IPS-18c (cell line): ENCODE data around the gene EWSR1.
"Not testable (repeated sequence)": the region's sequence is repeated elsewhere in the genome, so short reads cannot be mapped to it uniquely, and the experiment has no call there.

Experiments
- H3K4me3 ChIP-seq: 2 replicates; pipeline ENCODE4 v1.7.0; 2013; ENCODE audit warnings: low read depth, mild to moderate bottlenecking, low read length, moderate library complexity; ENCODE audit not compliant: insufficient read depth
- H3K9me3 ChIP-seq: one replicate; pipeline ENCODE4 v1.6.1; 2013; ENCODE audit warnings: mild to moderate bottlenecking, low read length, moderate library complexity; ENCODE audit not compliant: control insufficient read depth, insufficient read depth

EWSR1 gene

DNA sequence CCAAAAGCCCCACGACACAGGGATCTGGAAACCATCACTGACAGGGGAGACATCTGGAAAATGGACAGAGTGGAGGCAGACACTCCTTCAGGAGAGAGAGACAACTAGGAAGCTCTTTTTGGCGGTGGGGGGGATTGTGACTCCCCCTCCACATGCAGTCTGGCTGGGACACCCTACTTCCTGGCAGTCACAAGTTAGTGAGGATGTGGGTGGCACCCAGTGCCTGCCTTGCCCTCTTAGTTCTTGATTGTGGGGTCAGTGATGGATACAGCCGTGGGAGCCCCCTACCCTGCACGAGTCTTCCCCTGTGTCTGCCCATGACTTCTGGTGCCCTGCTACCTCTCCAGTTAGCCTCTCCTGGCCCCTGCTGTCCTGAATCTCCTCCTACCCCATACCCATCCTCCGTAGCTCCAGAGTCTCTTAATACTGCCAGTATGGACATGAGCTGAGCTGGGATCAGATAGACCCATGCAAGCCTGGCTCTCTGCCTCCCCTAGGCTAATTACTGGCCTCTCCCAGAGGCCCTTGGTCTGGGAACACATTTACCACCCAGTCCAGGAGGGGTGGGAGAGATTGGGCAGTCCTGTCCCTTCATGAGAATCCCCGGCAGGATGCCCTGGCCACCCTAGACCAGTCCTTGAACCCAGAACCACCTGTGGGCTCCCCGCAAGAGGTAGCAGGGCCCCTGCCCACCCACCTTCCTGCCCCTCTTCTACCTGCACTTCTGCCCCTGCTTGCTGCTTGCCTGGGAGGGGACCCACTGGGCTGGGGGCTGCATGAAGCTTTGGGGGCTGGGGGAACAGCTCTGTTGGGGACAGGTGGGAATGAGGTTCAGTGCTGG is 23.1 kb upstream of the EWSR1 start:
- Histone ChIP-seq H3K9me3 (peaks cover 2% of the 10 kb centered on the region), H3K4me3 (no peak overlapping the region)

DNA sequence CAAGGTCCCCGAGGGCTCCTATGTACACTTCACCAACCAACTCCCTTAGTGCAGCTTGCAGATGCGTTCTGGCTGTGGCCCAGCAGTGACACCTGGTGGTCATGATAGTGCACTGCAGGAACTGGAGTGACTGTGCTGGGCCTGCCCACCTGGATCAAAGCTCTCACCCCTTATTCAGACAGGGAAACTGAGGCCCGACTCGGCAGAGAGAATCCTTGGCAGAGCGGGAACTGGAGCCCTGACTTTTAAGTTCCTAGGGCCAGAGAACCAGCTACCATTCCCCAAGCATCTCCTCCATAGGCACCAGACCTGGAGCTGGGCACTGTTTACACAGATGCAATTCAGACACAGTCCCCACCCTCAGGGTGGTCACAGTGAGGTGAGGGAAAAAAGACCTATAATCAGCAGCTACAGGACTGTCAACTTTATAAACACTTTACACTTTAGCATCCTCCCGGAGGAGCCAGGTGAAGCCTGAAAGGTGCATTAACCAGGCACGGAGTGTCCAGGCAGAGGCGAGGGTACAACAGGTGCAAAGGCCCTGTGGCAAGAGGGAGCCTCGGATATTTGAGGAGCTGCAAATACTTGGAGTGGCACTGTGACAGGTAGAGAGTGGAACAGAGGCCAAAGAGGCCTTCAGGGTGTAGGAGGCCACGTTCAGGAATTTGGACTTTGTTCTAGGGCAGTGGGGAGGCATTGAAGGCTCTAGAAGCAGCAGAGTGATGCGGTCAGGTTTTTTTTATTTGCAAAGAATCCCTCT is 22.3 kb upstream of the EWSR1 start:
- no peak overlapping the region for H3K4me3 ChIP-seq
- peaks cover 2% of the 10 kb centered on the region for H3K9me3 ChIP-seq

DNA sequence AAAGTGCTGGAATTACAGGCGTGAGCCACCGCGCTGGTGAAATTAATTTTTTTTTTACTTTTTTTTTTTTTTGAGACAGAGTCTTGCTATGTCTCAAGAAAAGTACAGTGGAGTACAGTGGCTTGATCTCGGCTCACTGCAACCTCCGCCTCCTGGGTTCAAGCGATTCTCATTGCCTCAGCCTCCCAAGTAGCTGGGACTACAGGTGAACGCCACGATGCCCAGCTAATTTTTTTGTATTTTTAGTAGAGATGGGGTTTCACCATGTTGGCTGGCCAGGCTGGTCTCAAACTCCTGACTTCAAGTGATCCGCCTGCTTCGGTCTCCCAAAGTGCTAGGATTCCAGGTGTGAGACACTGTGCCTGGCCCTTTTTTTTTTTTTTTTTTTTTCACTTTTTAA is 20.2 kb upstream of the EWSR1 start:
- not testable (repeated sequence) for H3K4me3 ChIP-seq, H3K9me3 ChIP-seq

DNA sequence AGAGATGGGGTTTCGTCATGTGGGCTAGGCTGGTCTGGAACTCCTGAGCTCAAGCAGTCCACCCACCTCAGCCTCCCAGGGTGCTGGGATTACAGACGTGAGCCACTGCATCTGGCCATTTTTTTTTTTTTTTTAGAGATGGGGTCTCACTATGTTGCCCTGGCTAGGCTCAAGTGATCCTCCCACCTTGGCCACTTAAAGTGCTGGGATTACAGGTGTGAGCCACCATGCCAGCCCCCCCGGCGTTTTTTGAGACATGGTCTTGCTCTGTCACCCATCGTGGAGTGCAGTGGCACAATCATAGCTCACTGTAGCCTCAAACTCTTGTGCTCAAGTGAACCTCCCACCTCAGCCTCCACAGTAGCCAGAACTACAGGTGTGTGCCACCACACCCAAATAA is 16.8 kb upstream of the EWSR1 start:
- Histone ChIP-seq H3K4me3 (no peak overlapping the region), H3K9me3 (peaks cover 2% of the 10 kb centered on the region)

DNA sequence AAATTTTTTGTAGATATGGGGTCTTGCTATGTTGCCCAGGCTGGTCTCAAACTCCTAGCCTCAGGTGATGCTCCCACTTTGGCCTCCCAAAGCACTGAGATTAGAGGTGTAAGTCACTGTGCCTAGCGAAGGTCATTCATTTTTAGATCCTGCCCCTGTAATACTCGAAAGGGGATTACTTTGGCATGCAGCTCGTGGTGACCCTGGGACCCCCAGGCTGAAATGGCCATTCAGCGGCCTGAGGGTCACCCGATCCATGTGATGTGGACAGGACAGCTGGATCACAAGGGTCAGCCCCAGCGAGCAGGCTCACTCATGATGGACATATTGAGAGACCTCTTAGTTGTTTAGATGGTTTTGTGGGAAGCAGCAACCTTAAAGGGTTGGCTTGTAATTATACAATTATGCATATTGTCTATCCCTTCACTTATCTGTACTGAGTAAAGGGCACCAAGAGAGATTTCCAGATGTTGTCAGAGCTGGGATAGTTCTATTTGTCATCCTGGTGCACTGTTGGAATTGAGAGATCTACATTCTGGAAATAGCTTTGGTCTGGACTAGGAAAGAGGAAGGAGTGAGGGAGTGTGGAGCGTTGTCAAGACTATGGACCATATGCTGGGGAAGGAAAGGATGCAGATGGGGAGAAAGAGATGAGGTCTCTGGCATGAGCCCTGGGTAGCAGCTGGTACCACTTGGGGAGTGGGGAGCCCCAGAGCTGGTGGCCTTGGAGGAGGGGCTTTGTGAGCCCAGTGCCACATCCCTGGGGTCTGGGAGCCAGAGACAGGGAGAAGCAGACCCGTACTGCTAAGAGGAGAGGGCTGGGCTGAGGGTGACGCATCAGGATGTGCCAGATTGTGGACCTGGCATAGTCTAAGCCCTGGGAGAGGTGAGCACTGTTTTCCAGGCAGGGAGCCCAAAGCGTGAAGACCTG is 15.8 kb upstream of the EWSR1 start:
- Histone ChIP-seq H3K4me3 (no peak overlapping the region), H3K9me3 (peaks cover 2% of the 10 kb centered on the region)

DNA sequence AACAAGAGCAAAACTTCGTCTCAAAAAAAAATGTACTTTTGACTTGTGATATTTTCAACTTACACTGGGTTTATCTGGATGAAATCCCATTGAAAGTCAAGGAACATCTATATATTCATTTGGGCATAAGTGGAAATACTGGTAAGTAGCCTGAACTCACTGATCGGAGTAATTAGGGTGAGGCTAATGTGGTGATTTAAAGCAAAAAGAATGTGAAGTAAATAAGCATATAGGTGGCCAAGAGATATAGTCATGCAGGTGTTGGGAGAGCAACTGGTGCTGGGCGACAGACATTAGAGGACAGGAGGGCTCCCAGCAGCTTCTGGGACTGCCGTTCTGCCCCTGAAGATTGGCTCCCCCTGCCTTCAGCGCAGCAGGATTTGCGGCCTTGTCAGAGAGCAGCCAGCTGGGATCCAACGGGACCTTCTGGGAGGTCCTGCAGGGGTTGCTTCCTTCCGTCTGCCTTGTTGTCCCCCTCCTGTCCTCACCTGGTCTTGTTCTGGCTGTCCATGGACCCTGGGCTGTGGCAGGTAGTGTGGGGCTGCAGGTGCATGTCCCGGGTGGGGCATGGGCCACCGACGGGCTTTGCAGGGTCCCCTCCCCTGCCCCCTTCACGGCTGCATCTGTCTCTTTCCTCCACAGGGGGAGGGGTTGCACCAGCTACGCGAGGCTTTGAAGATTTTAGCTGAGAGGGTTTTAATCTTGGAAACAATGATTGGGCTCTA is 14.3 kb upstream of the EWSR1 start:
- H3K9me3 ChIP-seq = peaks cover 2% of the 10 kb centered on the region
- no peak overlapping the region for H3K4me3 ChIP-seq

DNA sequence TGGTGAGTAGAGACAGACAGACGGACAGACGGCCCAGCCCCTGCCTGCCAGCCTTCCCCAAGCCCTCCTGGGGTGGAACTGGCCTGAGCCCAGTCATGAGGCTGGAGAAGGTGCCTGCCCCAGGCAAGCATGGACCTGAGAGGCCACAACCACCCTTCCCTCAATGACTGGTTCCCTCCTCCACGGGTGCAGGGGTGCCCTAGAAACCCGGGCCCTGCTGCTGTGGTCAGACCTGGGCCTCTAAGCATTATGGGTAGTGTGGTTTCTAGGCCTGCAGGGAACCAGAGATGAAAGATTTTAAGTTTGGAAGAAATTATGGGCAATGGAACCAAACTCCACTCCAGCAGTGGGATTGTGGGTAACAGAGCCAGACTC is 13.8 kb upstream of the EWSR1 start:
- no peak overlapping the region for H3K4me3 ChIP-seq
- peaks cover 2% of the 10 kb centered on the region for H3K9me3 ChIP-seq

DNA sequence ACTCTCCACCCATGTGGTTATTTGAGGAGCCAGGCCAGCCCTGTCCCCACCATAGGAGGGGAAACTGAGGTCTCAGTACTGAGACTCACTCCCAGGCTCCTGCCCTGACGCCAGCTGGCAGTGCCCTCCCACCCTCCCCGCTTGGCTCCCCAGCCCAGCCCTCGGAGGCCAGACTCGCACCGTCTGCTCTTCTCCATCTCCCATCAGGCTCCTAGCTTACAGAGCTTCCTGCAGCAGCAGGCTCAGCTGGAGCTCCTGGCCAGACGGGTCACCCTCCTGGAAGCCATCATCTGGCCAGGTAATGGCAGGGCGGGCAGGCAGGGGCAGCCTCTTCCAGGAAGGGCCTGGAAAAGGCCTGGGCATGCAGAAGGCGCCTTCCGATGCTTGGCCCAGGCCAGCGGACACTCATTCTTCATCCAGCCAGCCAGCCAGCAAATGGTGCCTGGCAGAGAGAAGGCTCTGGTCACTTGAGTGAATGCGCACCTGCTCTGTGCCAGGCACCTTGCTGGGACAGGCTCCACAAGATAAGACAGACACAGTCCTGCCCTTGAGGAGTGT is 12.9 kb upstream of the EWSR1 start:
- Histone ChIP-seq H3K4me3 (no peak overlapping the region), H3K9me3 (no peaks in the 10 kb centered on the region)

DNA sequence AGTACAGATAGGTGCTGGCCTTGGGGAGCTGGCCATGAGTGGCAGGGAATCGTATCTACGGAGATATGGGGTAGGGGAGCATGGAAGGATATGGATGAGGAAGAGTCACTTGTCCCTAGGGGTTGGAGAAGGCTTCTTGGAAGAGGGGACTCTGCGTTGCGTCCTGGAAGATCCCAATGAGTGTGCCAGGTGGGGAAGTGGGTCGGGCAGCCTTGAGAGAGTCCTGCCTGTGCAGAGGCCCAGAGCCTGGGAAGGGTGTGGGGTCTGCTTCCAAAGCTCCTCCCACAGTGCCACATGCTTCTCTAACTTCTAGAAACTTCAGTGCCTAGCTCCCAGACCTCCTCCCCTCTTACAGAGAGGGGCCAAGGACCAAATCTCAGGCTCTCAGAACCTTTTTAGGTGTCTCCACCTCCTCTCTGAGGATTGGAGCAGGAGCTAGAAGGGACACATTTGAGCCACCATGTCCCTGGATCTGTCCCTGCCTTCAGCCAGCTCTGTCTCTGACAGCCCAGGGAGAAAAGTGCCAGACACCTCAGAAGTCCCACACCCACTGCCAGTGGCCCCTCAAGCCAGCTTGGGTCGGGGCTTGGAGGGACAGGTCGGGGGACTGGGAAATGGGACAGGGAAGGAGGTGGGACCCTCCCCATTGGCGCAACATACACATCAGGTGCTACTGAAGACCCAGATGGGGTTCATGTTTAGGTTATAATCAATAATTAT is 11.3 kb upstream of the EWSR1 start:
- Histone ChIP-seq H3K9me3 (no peaks in the 10 kb centered on the region), H3K4me3 (no peak overlapping the region)

DNA sequence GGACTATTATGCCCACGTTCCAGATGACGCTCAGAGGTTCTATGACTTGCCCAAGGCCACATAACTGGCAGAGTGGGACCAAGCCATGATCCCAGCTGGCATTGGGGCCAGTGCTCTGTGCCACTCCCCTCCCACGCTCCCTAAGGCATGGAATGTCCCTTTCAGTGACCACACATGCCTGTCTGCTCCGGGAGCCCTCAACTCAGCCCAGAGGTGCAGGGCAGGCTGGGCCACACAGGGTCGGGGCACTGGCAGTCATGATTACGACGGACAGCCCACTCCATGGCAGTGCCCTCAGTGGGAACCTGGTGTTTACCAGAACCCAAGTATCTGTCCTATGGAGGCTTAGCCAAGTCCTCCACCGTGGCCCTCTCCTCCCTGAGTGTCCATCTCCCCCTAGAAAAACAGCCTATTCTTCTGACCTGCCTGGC is 10.3 kb upstream of the EWSR1 start:
- H3K4me3 ChIP-seq = no peak overlapping the region

DNA sequence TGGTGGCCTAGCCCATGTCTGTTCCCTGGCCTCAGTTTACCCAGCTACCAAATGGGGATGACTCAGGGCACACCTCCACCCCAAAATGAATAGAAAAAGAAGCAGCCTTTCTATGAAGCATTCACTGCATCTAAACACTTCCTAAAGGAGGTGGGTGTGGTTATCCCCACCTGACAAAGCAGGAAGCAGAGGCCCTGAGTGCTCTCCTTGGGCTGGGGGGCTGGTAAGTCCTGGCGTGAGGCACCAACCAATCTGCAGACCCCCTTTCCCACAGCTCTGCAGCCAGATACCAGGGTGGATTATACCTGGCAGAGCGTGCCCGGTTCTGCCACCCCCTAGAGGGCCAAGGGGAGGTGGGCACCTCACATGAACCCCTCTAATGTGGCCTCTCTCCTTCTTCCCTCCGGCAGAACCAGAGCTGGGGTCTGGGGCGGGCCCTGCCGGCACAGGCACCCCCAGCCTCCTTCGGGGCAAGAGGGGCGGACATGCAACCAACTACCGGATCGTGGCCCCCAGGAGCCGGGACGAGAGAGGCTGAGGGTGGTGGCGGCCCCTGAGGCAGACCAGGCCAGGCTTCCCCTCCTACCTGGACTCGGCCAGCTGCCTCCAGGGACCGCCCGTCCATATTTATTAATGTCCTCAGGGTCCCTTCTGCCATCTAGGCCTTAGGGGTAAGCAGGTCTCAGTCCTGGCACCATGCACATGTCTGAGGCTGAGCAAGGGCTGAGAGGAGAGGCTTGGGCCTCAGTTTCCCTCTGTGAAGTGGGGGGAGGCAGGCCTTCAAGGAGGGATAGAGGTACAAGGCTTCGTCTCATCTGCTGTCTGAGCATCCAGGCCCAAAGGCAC is 9.4 kb upstream of the EWSR1 start:
- Histone ChIP-seq H3K4me3 (no peak overlapping the region), H3K9me3 (no peaks in the 10 kb centered on the region)

More for the DNA sequence above, 10.3 kb upstream of the EWSR1 start:
- no peaks in the 10 kb centered on the region for H3K9me3 ChIP-seq

DNA sequence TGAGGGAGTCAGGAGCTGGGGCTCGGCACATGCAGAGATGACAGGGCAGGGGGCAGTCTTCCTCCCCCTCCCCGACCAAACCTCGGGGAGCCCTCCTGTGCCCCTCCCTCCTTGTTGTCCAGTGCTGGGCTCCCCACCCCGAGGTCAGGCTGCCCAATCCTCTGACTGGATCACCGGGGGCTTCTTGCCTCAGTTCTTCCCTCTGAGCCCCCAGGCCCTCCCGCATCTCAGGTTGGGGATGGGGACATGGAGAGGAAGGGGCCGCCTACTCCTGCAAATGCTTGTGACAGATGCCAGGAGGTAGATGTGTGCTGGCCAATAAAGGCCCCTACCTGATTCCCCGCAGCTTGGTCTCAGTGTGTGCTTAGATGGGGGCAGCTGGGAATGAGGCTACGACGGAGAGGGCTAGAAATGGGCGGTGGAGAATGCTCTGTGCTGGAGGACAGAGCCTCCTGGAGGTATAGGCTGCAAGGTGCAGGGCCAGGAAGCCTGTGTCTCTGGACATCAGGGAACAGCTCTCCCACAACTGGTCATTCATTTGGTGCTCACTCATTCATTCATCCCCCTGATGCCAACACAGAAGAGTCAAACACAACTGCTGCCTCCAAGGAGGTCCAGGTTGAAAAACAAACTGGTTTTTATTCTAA is 8.7 kb upstream of the EWSR1 start:
- no peak overlapping the region for H3K4me3 ChIP-seq
- H3K9me3 ChIP-seq = no peaks in the 10 kb centered on the region

DNA sequence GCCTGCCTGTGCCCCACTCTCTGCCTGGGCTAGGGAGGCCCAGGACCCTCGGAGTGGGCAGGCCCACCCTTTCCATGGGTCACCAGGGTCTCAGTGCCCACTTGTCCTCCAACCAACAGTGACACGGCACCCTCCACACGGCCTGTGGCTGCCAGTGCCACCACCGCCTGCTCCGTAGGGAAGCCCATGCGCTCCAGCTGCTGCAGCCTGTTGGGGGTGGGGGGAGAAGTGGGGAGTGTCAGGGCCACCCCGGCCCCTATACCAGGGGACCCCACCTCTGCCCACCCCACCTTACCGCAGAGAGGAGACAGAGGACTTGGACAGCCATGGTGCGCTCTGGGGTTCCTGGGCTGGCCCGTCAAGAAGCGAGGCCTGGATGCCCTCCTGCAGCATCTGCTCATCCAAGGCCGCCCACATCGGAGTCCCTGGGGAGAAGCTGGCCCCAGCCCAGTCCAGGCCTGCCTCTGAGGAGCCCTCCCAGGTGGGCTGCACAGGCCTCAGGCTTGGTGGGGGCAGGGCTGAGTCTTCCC is 8.0 kb upstream of the EWSR1 start:
- Histone ChIP-seq H3K4me3 (no peak overlapping the region), H3K9me3 (no peaks in the 10 kb centered on the region)

DNA sequence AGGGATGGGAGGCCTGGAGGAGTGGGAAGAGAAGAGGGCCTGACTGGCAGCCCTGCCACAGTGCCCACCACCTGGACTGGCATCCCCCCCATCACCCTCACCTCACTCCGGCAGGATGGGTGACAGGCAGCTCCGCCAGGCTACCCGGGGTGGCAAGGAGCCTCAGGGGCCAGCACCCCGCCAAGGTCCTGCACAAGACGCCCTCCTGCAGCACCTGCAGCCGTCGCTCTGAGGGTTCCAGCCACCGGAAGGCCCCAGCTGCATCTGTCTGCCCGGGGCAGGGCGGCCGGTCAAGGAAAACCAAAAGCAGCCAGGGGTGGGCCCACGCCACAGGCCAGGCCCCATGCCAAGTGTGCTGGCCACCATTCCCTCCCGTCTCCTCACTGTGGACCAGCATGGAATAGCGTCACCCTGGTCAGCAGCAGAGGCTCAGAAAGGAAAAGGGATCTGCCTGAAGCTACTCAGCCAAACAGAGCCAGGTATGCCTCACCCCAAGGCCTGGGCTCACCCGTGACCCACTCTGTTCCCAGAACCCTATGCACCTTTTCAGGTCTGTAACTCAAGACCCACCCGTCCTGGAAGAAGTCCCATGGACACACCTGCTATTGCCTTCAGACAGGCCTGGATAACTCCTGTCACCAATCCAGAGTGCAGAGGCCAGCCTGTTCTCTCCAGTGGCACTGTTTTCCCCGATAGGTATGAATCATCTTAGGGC is 7.3 kb upstream of the EWSR1 start:
- no peaks in the 10 kb centered on the region for H3K9me3 ChIP-seq

More for the DNA sequence above, 7.3 kb upstream of the EWSR1 start:
- no peak overlapping the region for H3K4me3 ChIP-seq
